HCT116 (cell line): Measurements from ENCODE around the gene SND1. TPM values are rescaled to one million over a fixed set of nuclear protein-coding genes. Genes with fewer than 3 reads are reported as not detected.

ENCODE experiments used
- ATAC-seq: fragments of 200-7000 bp; cut with Tn5 transposase; 2 replicates; pipeline ENCODE4 v1.9.1; 2020; ENCODE audit warnings: mild to moderate bottlenecking, moderate library complexity
- BruUV-seq: library from RNA; stranded (reverse); fragments of 400-500 nt; replicated peaks from 2 replicates; lab custom pipeline; 2021; lab: Mats Ljungman, UMichigan
- CTCF ChIA-PET: fragments of 300-600 bp; sonication (Branson Sonifier 250); formaldehyde crosslinking; loops from one replicate; lab custom pipeline; 2021; ENCODE audit warnings: antibody characterized with exemption; lab: Charles Lee
- POLR2A ChIA-PET: fragments of 300-600, 350-600 bp; sonication (Branson Sonifier 250); formaldehyde crosslinking; loops from one replicate; lab custom pipeline; 2021; ENCODE audit warnings: antibody characterized with exemption; lab: Charles Lee
- RAD21 ChIA-PET, 2 experiments: fragments of 300-600 bp; sonication (Branson Sonifier 250); formaldehyde crosslinking; loops; one replicate each; lab custom pipeline; 2023; ENCODE audit warnings: low total read pairs in 2 of 2; ENCODE audit not compliant: uncharacterized antibody in 2 of 2, unreplicated experiment in 2 of 2, low non-redundant PET in 1 of 2; lab: Charles Lee
- DNase-seq: peaks from one replicate; pipeline ENCODE4 v3.0.0-alpha.2; 2010; ENCODE audit warnings: low read depth, low spot score
- H2AFZ ChIP-seq: fragments of 200-600 bp; shearing (Covaris generic), sonication (generic); 2 replicates; pipeline ENCODE4 v1.6.1; 2017; ENCODE audit warnings: low read depth, mixed run types, mixed read lengths, antibody characterized with exemption, low read length; ENCODE audit not compliant: poor library complexity, severe bottlenecking
- H3K27ac ChIP-seq: 2 replicates; pipeline ENCODE4 v1.5.1; 2012; ENCODE audit warnings: low read depth, low read length
- H3K27me3 ChIP-seq: fragments of 200-600 bp; sonication (generic); 2 replicates; pipeline ENCODE4 v1.6.1; 2016; ENCODE audit warnings: mixed run types, low read length, mixed read lengths; ENCODE audit not compliant: insufficient read depth
- H3K36me3 ChIP-seq, 2 experiments: fragments of 200-500 bp in 1 of 2; fragments of 200-600 bp in 1 of 2; sonication (Bioruptor generic) in 1 of 2; sonication (generic) in 1 of 2; 2 replicates each; pipeline versions ENCODE4 v1.5.1 to v1.6.1; 2014 to 2016; ENCODE audit warnings: low read length in 2 of 2, inconsistent platforms in 1 of 2, mixed read lengths in 1 of 2, mixed run types in 1 of 2; ENCODE audit not compliant: insufficient read depth in 2 of 2, control insufficient read depth in 1 of 2
- H3K4me1 ChIP-seq, 2 experiments: fragments of 200-600 bp in 1 of 2; sonication (generic) in 1 of 2; 2 replicates each; pipeline versions ENCODE4 v1.5.1 to v1.6.1; 2012 to 2017; ENCODE audit warnings: low read length in 2 of 2, inconsistent platforms in 1 of 2, mild to moderate bottlenecking in 1 of 2, mixed read lengths in 1 of 2, mixed run types in 1 of 2, moderate library complexity in 1 of 2; ENCODE audit not compliant: insufficient read depth in 2 of 2, control insufficient read depth in 1 of 2
- H3K4me2 ChIP-seq: fragments of 200-600 bp; sonication (generic); 2 replicates; pipeline ENCODE4 v1.6.1; 2017; ENCODE audit warnings: mixed run types, low read length, mixed read lengths
- H3K4me3 ChIP-seq, 2 experiments: fragments of 200-600 bp in 1 of 2; sonication (generic) in 1 of 2; replicated peaks in 1 of 2; 2 replicates each; pipeline ENCODE4 v1.5.1; 2011 to 2016; ENCODE audit warnings: low read length in 2 of 2, control low read depth in 1 of 2, low read depth in 1 of 2, mild to moderate bottlenecking in 1 of 2, mixed read lengths in 1 of 2, mixed run types in 1 of 2
- H3K79me2 ChIP-seq: fragments of 200-600 bp; sonication (generic); 2 replicates; pipeline ENCODE4 v1.6.1; 2017; ENCODE audit warnings: mild to moderate bottlenecking, mixed run types, low read length, moderate library complexity, mixed read lengths; ENCODE audit not compliant: insufficient read depth
- H3K9ac ChIP-seq: fragments of 200-600 bp; sonication (generic); 2 replicates; pipeline ENCODE4 v1.6.1; 2016; ENCODE audit warnings: low read length, mixed read lengths
- H3K9me2 ChIP-seq: fragments of 200-600 bp; sonication (generic), shearing (Covaris generic); 2 replicates; pipeline ENCODE4 v1.6.1; 2017; ENCODE audit warnings: mixed run types, mild to moderate bottlenecking, moderate library complexity; ENCODE audit not compliant: insufficient read depth
- H3K9me3 ChIP-seq, 2 experiments: fragments of 200-500 bp in 1 of 2; fragments of 200-600 bp in 1 of 2; sonication (Bioruptor generic) in 1 of 2; sonication (generic) in 1 of 2; 2 replicates each; pipeline ENCODE4 v1.6.1; 2014 to 2017; ENCODE audit warnings: low read length in 2 of 2, mixed read lengths in 2 of 2, inconsistent platforms in 1 of 2, low read depth in 1 of 2, mild to moderate bottlenecking in 1 of 2, mixed run types in 1 of 2, moderate library complexity in 1 of 2; ENCODE audit not compliant: control insufficient read depth in 1 of 2, insufficient read depth in 1 of 2
- H4K20me1 ChIP-seq: fragments of 200-600 bp; sonication (generic), shearing (Covaris generic); 2 replicates; pipeline ENCODE4 v1.6.1; 2017; ENCODE audit warnings: mixed run types, mild to moderate bottlenecking, moderate library complexity; ENCODE audit not compliant: insufficient read depth
- ATF3 ChIP-seq: IDR thresholded peaks from 2 replicates; pipeline ENCODE4 v1.6.1; 2012
- CEBPB ChIP-seq: IDR thresholded peaks from 2 replicates; pipeline ENCODE4 v1.6.1; 2012; ENCODE audit warnings: low read depth
- CTCF ChIP-seq, 3 experiments: fragments of 200-600 bp in 1 of 3; sonication (generic) in 1 of 3; IDR thresholded peaks in 2 of 3; conservative IDR thresholded peaks in 1 of 3; 2 replicates each; pipeline ENCODE4 v1.5.1; 2012 to 2017; ENCODE audit warnings: low read depth in 2 of 3, low read length in 2 of 3, antibody characterized with exemption in 1 of 3, borderline replicate concordance in 1 of 3, control low read depth in 1 of 3, mild to moderate bottlenecking in 1 of 3, mixed read lengths in 1 of 3, mixed run types in 1 of 3, moderate library complexity in 1 of 3; ENCODE audit not compliant: insufficient read depth in 1 of 3
- ELF1 ChIP-seq: IDR thresholded peaks from 2 replicates; pipeline ENCODE4 v1.6.1; 2012; ENCODE audit warnings: low read depth, borderline replicate concordance
- EZH2 ChIP-seq: fragments of 200-600 bp; sonication (generic); IDR thresholded peaks from 2 replicates; pipeline ENCODE4 v1.6.1; 2017; ENCODE audit warnings: antibody characterized with exemption, mixed run types
- EZH2phosphoT487 ChIP-seq: fragments of 200-600 bp; IDR thresholded peaks from 2 replicates; pipeline ENCODE4 v1.6.1; 2018; ENCODE audit warnings: antibody characterized with exemption, borderline replicate concordance
- RAD21 ChIP-seq: IDR thresholded peaks from 2 replicates; pipeline ENCODE4 v1.6.1; 2012; ENCODE audit warnings: low read depth, mild to moderate bottlenecking
- SIN3A ChIP-seq: IDR thresholded peaks from 2 replicates; pipeline ENCODE4 v1.6.1; 2012; ENCODE audit warnings: low read depth
- SP1 ChIP-seq: IDR thresholded peaks from 2 replicates; pipeline ENCODE4 v1.6.1; 2012; ENCODE audit warnings: low read depth
- SRF ChIP-seq: IDR thresholded peaks from 2 replicates; pipeline ENCODE4 v1.6.1; 2012; ENCODE audit warnings: low read depth
- TCF7L2 ChIP-seq: IDR thresholded peaks from 2 replicates; pipeline ENCODE4 v1.7.0; 2011; ENCODE audit warnings: borderline replicate concordance, inconsistent platforms; ENCODE audit not compliant: insufficient read depth, insufficient read length; ENCODE audit errors: extremely low read depth
- ZBTB33 ChIP-seq: IDR thresholded peaks from 2 replicates; pipeline ENCODE4 v1.6.1; 2011; ENCODE audit warnings: mild to moderate bottlenecking, low read length, moderate library complexity; ENCODE audit not compliant: insufficient replicate concordance; ENCODE audit errors: extremely low read depth
- intact Hi-C: fragments of 100-400 bp; cut with micrococcal nuclease; formaldehyde crosslinking; loops from 2 replicates; pipeline ENCODE4 v1.10.0; 2022
- total RNA-seq: library from RNA; stranded (reverse); gene quantifications from one replicate; pipeline ENCODE4 v1.2.1, GENCODE V29; 2021; ENCODE audit not compliant: unreplicated experiment

The SND1 gene
- total RNA-seq, 1 experiment from 2014 or later = 169 TPM

GRCh38 chr7:127924874-127925273 lies 272.9 kb downstream of the SND1 start:
- Histone ChIP-seq H3K9me2 (no peaks in the 10 kb centered on the region), H3K79me2 (peaks cover 14% of the 10 kb centered on the region; the same call in 1 of the 2 replicates), H2AFZ (no peak overlapping the region), H3K27me3 (no peaks in the 10 kb centered on the region), H3K27ac (no peak overlapping the region), H3K4me2 (no peak overlapping the region), H3K4me3 (no peak overlapping the region), H3K9me3 (no peaks in the 10 kb centered on the region), H3K4me1 (no peaks in the 10 kb centered on the region), H4K20me1 (no peaks in the 10 kb centered on the region), H3K36me3 (peaks cover 0 to 2% of the 10 kb centered on the region in 2 experiments; a peak in 1 of 4 replicates), H3K9ac (no peak overlapping the region)
- BruUV-seq = no TSS peak
- ChIA-PET POLR2A (no interaction called here), CTCF (no interaction called here), RAD21 (no interaction called here)
- no peak for DNase-seq
- intact Hi-C loops = no loop called here
- no peak for ATAC-seq
- TF ChIP-seq CTCF (IDR thresholded peaks at IDR 0.05 in 2 of 3, conservative IDR thresholded peaks at IDR 0.05 in 1 of 3; ENCODE audit: borderline replicate concordance in 1 of 3, insufficient read depth in 1 of 3, low read depth in 2 of 3, low read length in 2 of 3) = no peak
- TF ChIP-seq RAD21 = no peak
- no peak for TF ChIP-seq CEBPB
- no peak for TF ChIP-seq EZH2phosphoT487
- no peak for TF ChIP-seq ATF3
- no peak for TF ChIP-seq SP1
- TF ChIP-seq ZBTB33 = no peak
- no peak for TF ChIP-seq SRF
- TF ChIP-seq TCF7L2 = no peak
- no peak for TF ChIP-seq SIN3A
- no peak for TF ChIP-seq ELF1
- no peak for TF ChIP-seq EZH2
